CD4-positive, alpha-beta T cell (primary cell): ENCODE data around the gene PHF12. TPM values are rescaled to one million over a fixed set of nuclear protein-coding genes. Genes with fewer than 3 reads are reported as not detected.

ENCODE experiments used
- ATAC-seq: fragments of 200-7000 bp; cut with Tn5 transposase; one replicate; pipeline ENCODE4 v1.10.0; 2022; ENCODE audit warnings: mild to moderate bottlenecking; ENCODE audit not compliant: poor library complexity
- CTCF ChIA-PET: fragments of 350-600 bp; sonication (Branson Sonifier 250); formaldehyde crosslinking; loops from one replicate; lab custom pipeline; 2021; ENCODE audit warnings: antibody characterized with exemption, inconsistent platforms; lab: Charles Lee
- POLR2A ChIA-PET: fragments of 350-600 bp; sonication (Branson Sonifier 250); formaldehyde crosslinking; loops from one replicate; lab custom pipeline; 2021; ENCODE audit warnings: antibody characterized with exemption, inconsistent platforms; lab: Charles Lee
- DNase-seq, 14 experiments: peaks; one replicate each; pipeline ENCODE4 v3.0.0-alpha.2; 2013 to 2020; ENCODE audit warnings: mixed read lengths in 2 of 14
- H3K27ac ChIP-seq, 2 donors: one replicate each; pipeline versions ENCODE4 v1.5.1 to v1.7.0; 2013; ENCODE audit warnings: low read length in 2 of 2, low read depth in 1 of 2, mild to moderate bottlenecking in 1 of 2
- H3K27me3 ChIP-seq, 2 experiments: 1 replicate in 1 of 2; 2 replicates in 1 of 2; pipeline versions ENCODE4 v1.6.1 to v1.7.0; 2013; ENCODE audit warnings: low read length in 2 of 2, control low read depth in 1 of 2, mild to moderate bottlenecking in 1 of 2, moderate library complexity in 1 of 2; ENCODE audit not compliant: insufficient read depth in 2 of 2, control insufficient read depth in 1 of 2
- H3K36me3 ChIP-seq: one replicate; pipeline ENCODE4 v1.6.1; 2013; ENCODE audit warnings: low read length, control low read depth; ENCODE audit not compliant: insufficient read depth
- H3K4me1 ChIP-seq: one replicate; pipeline ENCODE4 v1.6.1; 2013; ENCODE audit warnings: low read length, control low read depth; ENCODE audit not compliant: insufficient read depth
- H3K4me3 ChIP-seq: one replicate; pipeline ENCODE4 v1.5.1; 2013; ENCODE audit warnings: mild to moderate bottlenecking, low read length, moderate library complexity
- H3K9me3 ChIP-seq, 2 experiments: 1 replicate in 1 of 2; 2 replicates in 1 of 2; pipeline versions ENCODE4 v1.6.1 to v1.7.0; 2013; ENCODE audit warnings: low read length in 2 of 2, mild to moderate bottlenecking in 2 of 2, control low read depth in 1 of 2, moderate library complexity in 1 of 2; ENCODE audit not compliant: control insufficient read depth in 1 of 2, insufficient read depth in 1 of 2
- H3K27ac Mint-ChIP-seq: one replicate; pipeline ENCODE4 v1.8.0; 2020; ENCODE audit warnings: mixed read lengths
- H3K27me3 Mint-ChIP-seq: one replicate; pipeline ENCODE4 v1.8.0; 2021; ENCODE audit warnings: mixed read lengths
- H3K36me3 Mint-ChIP-seq: one replicate; pipeline ENCODE4 v1.8.0; 2021; ENCODE audit warnings: low read depth, mixed read lengths
- H3K4me1 Mint-ChIP-seq: one replicate; pipeline ENCODE4 v1.8.0; 2021; ENCODE audit warnings: low read depth, mixed read lengths
- H3K4me3 Mint-ChIP-seq: one replicate; pipeline ENCODE4 v1.8.0; 2020; ENCODE audit warnings: mild to moderate bottlenecking, mixed read lengths
- H3K9me3 Mint-ChIP-seq: one replicate; pipeline ENCODE4 v1.8.0; 2020; ENCODE audit warnings: mixed read lengths
- CTCF ChIP-seq: fragments of 200-600 bp; IDR thresholded peaks from one replicate; pipeline ENCODE4 v1.8.0; 2022; ENCODE audit warnings: antibody characterized with exemption, mild to moderate bottlenecking
- intact Hi-C, 2 experiments: fragments of 100-400 bp; cut with DNase I in 1 of 2; cut with micrococcal nuclease in 1 of 2; formaldehyde crosslinking; loops; one replicate each; pipeline versions ENCODE4 v1.15.1 to v1.9.0; 2023 to 2025; cut with DNase I, micrococcal nuclease
- total RNA-seq, 174 experiments: library from RNA in 2 of 174; stranded (reverse) in 2 of 174; gene quantifications; one replicate each; pipeline ENCODE4 v1.2.3 and lab custom pipeline; 2021 to 2026

The PHF12 gene
- total RNA-seq, 2 experiments from 2014 or later, result 232 to 247 TPM

- peaks cover 17% of the 10 kb centered on the region for H3K4me1 Mint-ChIP-seq
- H3K4me3 ChIP-seq, result no peak overlapping the region
- CTCF ChIA-PET, result interaction anchor here (0.8 kb wide), 1 partner anchor 13 kb away, joined by 4 read pairs; no protein-coding TSS in a partner anchor
Observed at GRCh38 chr17:28978356-28978964, 27.1 kb upstream of the PHF12 start.

GRCh38 chr17:28977659-28978355 lies 26.5 kb upstream of the PHF12 start:
- ATAC-seq, result no peak
- no peak for TF ChIP-seq CTCF
- intact Hi-C loops, result no loop called here
- H3K36me3 Mint-ChIP-seq, result no peaks in the 10 kb centered on the region
- no peak overlapping the region for H3K4me3 Mint-ChIP-seq
- no peaks in the 10 kb centered on the region for H3K9me3 ChIP-seq
- no peak overlapping the region for H3K27ac ChIP-seq
- no peaks in the 10 kb centered on the region for H3K9me3 Mint-ChIP-seq
- POLR2A ChIA-PET, result no interaction called here
- H3K4me1 Mint-ChIP-seq, result peaks cover 11% of the 10 kb centered on the region
- no peak overlapping the region for H3K27ac Mint-ChIP-seq
- no peaks in the 10 kb centered on the region for H3K36me3 ChIP-seq
- no peak for DNase-seq
- CTCF ChIA-PET, result no interaction called here
- peaks cover 15% of the 10 kb centered on the region for H3K4me1 ChIP-seq
- H3K27me3 ChIP-seq, result no peaks in the 10 kb centered on the region
- no peaks in the 10 kb centered on the region for H3K27me3 Mint-ChIP-seq
- H3K4me3 ChIP-seq, result no peak overlapping the region

More at GRCh38 chr17:28978356-28978964, 27.1 kb upstream of the PHF12 start:
- POLR2A ChIA-PET, result no interaction called here
- DNase-seq (no peak), ATAC-seq (no peak)
- H3K9me3 ChIP-seq, result no peaks in the 10 kb centered on the region
- Mint-ChIP-seq H3K4me3 (no peak overlapping the region), H3K27ac (no peak overlapping the region), H3K27me3 (no peaks in the 10 kb centered on the region), H3K9me3 (no peaks in the 10 kb centered on the region), H3K36me3 (no peaks in the 10 kb centered on the region)
- H3K4me1 ChIP-seq, result peaks cover 22% of the 10 kb centered on the region
- TF ChIP-seq CTCF, result no peak
- H3K36me3 ChIP-seq, result no peaks in the 10 kb centered on the region
- intact Hi-C loops, result no loop called here
- H3K27ac ChIP-seq, result no peak overlapping the region
- no peaks in the 10 kb centered on the region for H3K27me3 ChIP-seq

GRCh38 chr17:28975646-28976045 lies 24.3 kb upstream of the PHF12 start:
- TF ChIP-seq CTCF, result no peak
- H3K27me3 Mint-ChIP-seq, result no peaks in the 10 kb centered on the region
- no peak overlapping the region for H3K4me3 ChIP-seq
- H3K4me1 ChIP-seq, result no peaks in the 10 kb centered on the region
- CTCF ChIA-PET, result no interaction called here
- H3K27ac Mint-ChIP-seq, result no peak overlapping the region
- POLR2A ChIA-PET, result no interaction called here
- ATAC-seq, result no peak
- no peaks in the 10 kb centered on the region for H3K36me3 ChIP-seq
- no peak overlapping the region for H3K27ac ChIP-seq
- H3K36me3 Mint-ChIP-seq, result no peaks in the 10 kb centered on the region
- no peaks in the 10 kb centered on the region for H3K9me3 Mint-ChIP-seq
- no peak for DNase-seq
- H3K4me3 Mint-ChIP-seq, result no peak overlapping the region
- no peaks in the 10 kb centered on the region for H3K4me1 Mint-ChIP-seq
- no peaks in the 10 kb centered on the region for H3K27me3 ChIP-seq
- H3K9me3 ChIP-seq, result no peaks in the 10 kb centered on the region
- intact Hi-C loops, result no loop called here
